K562 (cell line): ENCODE measurements around the gene FGR. TPM values are rescaled to one million over a fixed set of nuclear protein-coding genes. Genes with fewer than 3 reads are reported as not detected.
A peak's percentile ranks its signal among the peaks of the same experiment; 100 is the strongest.

Experiments used
- ATAC-seq: fragments of 200-7000 bp; cut with Tn5 transposase; 3 replicates; pipeline ENCODE4 v1.9.1; 2020; ENCODE audit warnings: moderate library complexity
- BruUV-seq: library from RNA; stranded (reverse); fragments of 400-500 nt; replicated peaks from 2 replicates; lab custom pipeline; 2021; lab: Mats Ljungman, UMichigan
- CTCF ChIA-PET: fragments of 300-600 bp; formaldehyde crosslinking; extraction: SDS; loops from one replicate; lab custom pipeline; 2021; ENCODE audit warnings: low intra/inter-chr PET ratio; lab: Yijun Ruan, JAX
- POLR2A ChIA-PET: fragments of 300-600, 350-650 bp; sonication (Branson Sonifier 250); formaldehyde crosslinking; extraction: SDS; loops from one replicate; lab custom pipeline; 2021; ENCODE audit warnings: antibody characterized with exemption, inconsistent platforms; lab: Yijun Ruan, JAX
- DNase-seq, 4 experiments: peaks; one replicate each; pipeline versions ENCODE4 v3.0.0 to v3.0.0-alpha.2; 2011 to 2018; ENCODE audit warnings: low spot score in 3 of 4, mixed read lengths in 3 of 4; ENCODE audit errors: extremely low read depth in 1 of 4
- FAIRE-seq: peaks from 2 replicates; lab custom pipeline; 2011; peaks lifted over from hg19 to GRCh38; lab: Jason Lieb, UNC
- H2AFZ ChIP-seq: 2 replicates; pipeline ENCODE4 v1.6.0; 2011; ENCODE audit warnings: low read depth, low read length, control low read depth, inconsistent platforms
- H3K27ac ChIP-seq: fragments of 200-600 bp; 3 replicates; pipeline ENCODE4 v1.8.0; 2011; ENCODE audit warnings: low read depth, mild to moderate bottlenecking, control low read depth, inconsistent platforms, low read length, moderate library complexity, mixed read lengths; ENCODE audit errors: extremely low read depth
- H3K27me3 ChIP-seq, 2 experiments: fragments of 300-600 bp in 1 of 2; 2 replicates in 1 of 2; 3 replicates in 1 of 2; pipeline versions ENCODE4 v1.6.0 to v1.8.0; 2011; ENCODE audit warnings: inconsistent platforms in 2 of 2, low read length in 2 of 2, mild to moderate bottlenecking in 1 of 2, mixed read lengths in 1 of 2, moderate library complexity in 1 of 2; ENCODE audit not compliant: control insufficient read depth in 2 of 2, insufficient read depth in 2 of 2
- H3K36me3 ChIP-seq: fragments of 300-600 bp; 3 replicates; pipeline ENCODE4 v1.8.0; 2011; ENCODE audit warnings: mild to moderate bottlenecking, low read length, inconsistent platforms; ENCODE audit not compliant: control insufficient read depth, insufficient read depth
- H3K4me1 ChIP-seq, 2 experiments: fragments of 200-600 bp in 1 of 2; replicated peaks in 1 of 2; 2 replicates in 1 of 2; 3 replicates in 1 of 2; pipeline versions ENCODE4 v1.5.1 to v1.8.0; 2011; ENCODE audit warnings: inconsistent platforms in 2 of 2, low read length in 2 of 2, mild to moderate bottlenecking in 1 of 2, mixed read lengths in 1 of 2, moderate library complexity in 1 of 2; ENCODE audit not compliant: control insufficient read depth in 2 of 2, insufficient read depth in 2 of 2
- H3K4me2 ChIP-seq: 2 replicates; pipeline ENCODE4 v1.6.1; 2011; ENCODE audit warnings: low read length, control low read depth, inconsistent platforms, mixed read lengths; ENCODE audit not compliant: insufficient read depth
- H3K4me3 ChIP-seq: fragments of 200-600 bp; sonication (generic), shearing (Covaris generic); 2 replicates; pipeline ENCODE4 v1.5.1; 2016; ENCODE audit warnings: control low read depth, inconsistent platforms
- H3K79me2 ChIP-seq: fragments of 200-600 bp; 3 replicates; pipeline ENCODE4 v1.8.0; 2011; ENCODE audit warnings: low read length, inconsistent platforms; ENCODE audit not compliant: control insufficient read depth, insufficient read depth
- H3K9ac ChIP-seq, 2 experiments: 2 replicates each; pipeline versions ENCODE4 v1.6.0 to v1.6.1; 2011; ENCODE audit warnings: low read depth in 2 of 2, low read length in 2 of 2, control low read depth in 1 of 2, inconsistent platforms in 1 of 2, mild to moderate bottlenecking in 1 of 2, mixed read lengths in 1 of 2; ENCODE audit not compliant: insufficient read depth in 1 of 2
- H3K9me1 ChIP-seq: one replicate; pipeline ENCODE4 v1.6.0; 2011; ENCODE audit warnings: inconsistent platforms, mild to moderate bottlenecking, low read length, moderate library complexity; ENCODE audit not compliant: control insufficient read depth, insufficient read depth
- H3K9me3 ChIP-seq: replicated peaks from 2 replicates; pipeline ENCODE4 v1.5.1; 2011; ENCODE audit warnings: low read depth, low read length, inconsistent platforms; ENCODE audit not compliant: control insufficient read depth, insufficient read depth
- H4K20me1 ChIP-seq: replicated peaks from 2 replicates; pipeline ENCODE4 v1.6.1; 2011; ENCODE audit warnings: low read length, inconsistent platforms, mixed read lengths; ENCODE audit not compliant: control insufficient read depth, insufficient read depth
- BCOR ChIP-seq: fragments of 450-650 bp; IDR thresholded peaks from 2 replicates; pipeline ENCODE4 v1.6.1; 2016
- C11orf30 ChIP-seq: fragments of 450-650 bp; IDR thresholded peaks from 2 replicates; pipeline ENCODE4 v1.6.1; 2016; ENCODE audit warnings: low read depth, mild to moderate bottlenecking
- CAMTA2 ChIP-seq: fragments of 250-450 bp; sonication (Bioruptor Pico); conservative IDR thresholded peaks from 2 replicates; pipeline ENCODE4 v1.5.1; 2022
- EHMT2 ChIP-seq: fragments of 450-650 bp; IDR thresholded peaks from 2 replicates; pipeline ENCODE4 v1.6.1; 2018; ENCODE audit warnings: antibody characterized with exemption
- ETS2 ChIP-seq: IDR thresholded peaks from 2 replicates; pipeline ENCODE4 v1.6.1; 2016; ENCODE audit warnings: borderline replicate concordance, missing genetic modification characterization, mild to moderate bottlenecking, moderate library complexity, missing compliant biosample characterization; ENCODE audit not compliant: poor library complexity, severe bottlenecking
- ETV1 ChIP-seq: fragments of 450-650 bp; conservative IDR thresholded peaks from 2 replicates; pipeline ENCODE4 v1.6.1; 2016; ENCODE audit warnings: missing genetic modification characterization, control low read depth, low read depth, missing compliant biosample characterization
- FOXO4 ChIP-seq: fragments of 450-650 bp; formaldehyde crosslinking; IDR thresholded peaks from 2 replicates; pipeline ENCODE4 v1.4.0; 2020; ENCODE audit warnings: mild to moderate bottlenecking, moderate library complexity
- GTF2E2 ChIP-seq: fragments of 200-800 bp; sonication (Bioruptor generic); IDR thresholded peaks from 2 replicates; pipeline ENCODE4 v1.6.1; 2016; ENCODE audit warnings: missing genetic modification characterization, missing compliant biosample characterization
- KDM1A ChIP-seq, 2 experiments: fragments of 450-650 bp; IDR thresholded peaks; 2 replicates each; pipeline ENCODE4 v1.6.1; 2016; ENCODE audit warnings: mild to moderate bottlenecking in 2 of 2
- MAFK ChIP-seq: IDR thresholded peaks from 2 replicates; pipeline ENCODE4 v1.6.1; 2011; ENCODE audit warnings: low read length, improper control_type of control experiment
- NFIC ChIP-seq: fragments of 450-650 bp; IDR thresholded peaks from 2 replicates; pipeline ENCODE4 v1.6.1; 2017; ENCODE audit warnings: mild to moderate bottlenecking, inconsistent platforms
- PREB ChIP-seq: sonication (generic); formaldehyde crosslinking; IDR thresholded peaks from 2 replicates; pipeline ENCODE4 v1.8.1; 2023; ENCODE audit warnings: mild to moderate bottlenecking, missing genetic modification reagents
- REST ChIP-seq, 2 experiments: fragments of 450-650 bp; formaldehyde crosslinking in 1 of 2; IDR thresholded peaks; 2 replicates each; pipeline versions ENCODE4 v1.4.0 to v1.6.1; 2014 to 2020; ENCODE audit warnings: mild to moderate bottlenecking in 2 of 2, borderline replicate concordance in 1 of 2, low read depth in 1 of 2
- WGBS: fragments of 100-300 bp; shearing (Covaris generic); methylation state at CpG from one replicate; pipeline ENCODE4 v1.1.6; 2016; ENCODE audit warnings: low coverage, mixed read lengths; ENCODE audit not compliant: insufficient coverage; ENCODE audit errors: missing lambda C conversion rate; 5-methylcytosine and 5-hydroxymethylcytosine counted together
- in situ Hi-C: fragments of 300-500 bp; cut with MboI; formaldehyde crosslinking; loops from 4 replicates; pipeline ENCODE4 v1.15.0; 2018; ENCODE audit warnings: inconsistent platforms, mixed read lengths
- intact Hi-C: fragments of 100-400 bp; cut with micrococcal nuclease; formaldehyde crosslinking; loops from 2 replicates; pipeline ENCODE4 v1.14.2; 2022
- polyA plus RNA-seq, 8 experiments: library from polyadenylated mRNA; depleted of rRNA in 4 of 8; stranded (reverse) in 5 of 8; unstranded in 3 of 8; fragments of >200 nt; fragmentation: Nextera tagmentation in 2 of 8; fragmentation: Illumina TruSeq in 1 of 8; extraction: Ambion mirVana in 2 of 8; extraction: Trizol in 1 of 8; gene quantifications; 2 replicates each; pipeline versions ENCODE4 v1.2.1 to v1.2.3, GENCODE V29; 2011 to 2014; ENCODE audit warnings: inconsistent platforms in 1 of 8, missing spikeins in 1 of 8
- total RNA-seq, 7 experiments: library from RNA; depleted of rRNA in 6 of 7; stranded (reverse); fragments of >200 nt in 6 of 7; fragmentation: Illumina TruSeq in 2 of 7; extraction: Trizol in 2 of 7; gene quantifications; 2 replicates each; pipeline versions ENCODE4 v1.2.1 to v1.2.3, GENCODE V29; 2011 to 2021; ENCODE audit warnings: low replicate concordance in 1 of 7

Gene FGR
- total and polyA plus RNA-seq, 9 of the 15 experiments (the other 6 are each of a cell fraction or from before 2014, with no cell fraction given): 0.04 to 0.11 TPM; not detected in 7

- BruUV-seq: no TSS peak
- in situ Hi-C loops: no loop called here
- DNase-seq: no peak
- intact Hi-C loops: no loop called here
- FAIRE-seq: no peak
- Histone ChIP-seq H3K9me3 (no peaks in the 10 kb centered on the region), H2AFZ (no peak overlapping the region), H3K27ac (no peak overlapping the region), H3K9me1 (peaks cover 10% of the 10 kb centered on the region), H3K4me2 (no peak overlapping the region), H3K36me3 (peaks cover 48% of the 10 kb centered on the region; the same call in 2 of the 3 replicates), H3K9ac (peak overlapping the region in 1 of 2 experiments; percentile 80; a peak in 2 of 4 replicates), H3K4me1 (peaks cover 17 to 64% of the 10 kb centered on the region in 2 experiments), H3K27me3 (no peaks in the 10 kb centered on the region), H3K79me2 (peaks cover 69% of the 10 kb centered on the region), H4K20me1 (peaks cover 44% of the 10 kb centered on the region), H3K4me3 (no peak overlapping the region)
- CTCF ChIA-PET: no interaction called here
- POLR2A ChIA-PET: interaction anchor here (0.6 to 4.5 kb wide), 3 partner anchors 9 to 294 kb away, joined by 3 to 28 read pairs (median 3); no protein-coding TSS in a partner anchor
- no peak for ATAC-seq
- WGBS: 82% methylated on average over 4 of the region's 4 CpGs
- TF ChIP-seq PREB (no peak), EHMT2 (no peak), MAFK (no peak), ETV1 (tag) (no peak), REST (IDR thresholded peaks at IDR 0.05; ENCODE audit: borderline replicate concordance) (no peak), REST (CRISPR knock-in tag; IDR thresholded peaks at IDR 0.05; ENCODE audit: low read depth) (no peak), C11orf30 (no peak), NFIC (peak; percentile 42), ETS2 (tag) (no peak), CAMTA2 (no peak), FOXO4 (CRISPR knock-in tag) (no peak), GTF2E2 (tag) (no peak), KDM1A (IDR thresholded peaks at IDR 0.05) (peak in 1 of 2 experiments; percentile 55; a peak in 1 of 4 replicates), BCOR (0 out of 2 replicates have a peak, but pooled peaks have one; percentile 41)
Observed at GRCh38 chr1:27591622-27592021, 43.4 kb downstream of the FGR start.
